Endometrial microvascular endothelial cells (primary cell): ENCODE measurements around the gene GPRIN2. TPM values are rescaled to one million over a fixed set of nuclear protein-coding genes. Genes with fewer than 3 reads are reported as not detected.
"Not testable (repeated sequence)": the region's sequence is repeated elsewhere in the genome, so short reads cannot be mapped to it uniquely, and the experiment has no call there.

Experiments used
- in situ Hi-C: cut with HindIII; loops from 2 replicates; pipeline ENCODE4 v1.10.0; 2017; ENCODE audit warnings: low sequenced_read_pairs, low pct_unique_long_range_greater_than_20kb; ENCODE audit errors: inconsistent ontology term
- total RNA-seq: library from RNA; depleted of rRNA; stranded (reverse); fragments of >200 nt; gene quantifications from one replicate; pipeline ENCODE4 v1.2.3, GENCODE V29; 2015; ENCODE audit errors: inconsistent ontology term

GPRIN2 gene
- total RNA-seq, 1 donor from 2014 or later: not detected

DNA sequence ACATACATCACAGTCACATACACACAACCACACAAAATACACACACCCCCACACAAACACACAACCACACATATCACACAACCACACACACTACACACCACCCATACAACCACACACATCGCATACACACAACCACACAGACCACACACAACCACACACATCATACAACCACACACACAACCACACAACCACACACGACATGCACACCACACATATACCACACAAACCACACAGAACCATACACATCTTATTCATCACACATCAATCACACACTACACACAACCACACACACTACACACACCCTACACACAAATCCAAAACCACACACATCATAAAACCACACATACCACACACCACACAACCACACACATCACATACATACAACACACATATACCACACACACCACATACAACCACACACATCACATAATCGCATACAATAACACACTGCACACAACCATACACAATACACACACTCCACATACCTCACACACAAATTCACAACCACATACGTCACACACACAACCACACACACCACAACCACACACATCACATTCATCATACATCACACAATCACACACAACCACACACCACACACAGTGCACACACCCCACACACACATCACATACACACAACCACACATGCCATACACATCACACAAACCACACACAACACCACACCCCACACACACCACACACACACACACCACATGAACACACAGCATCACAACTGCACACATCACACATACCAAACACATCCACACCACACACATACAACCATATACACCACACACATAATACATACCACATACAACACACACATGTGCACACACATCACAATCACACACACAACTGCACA is 30.4 kb downstream of the GPRIN2 start:
- in situ Hi-C loops: no loop called here

DNA sequence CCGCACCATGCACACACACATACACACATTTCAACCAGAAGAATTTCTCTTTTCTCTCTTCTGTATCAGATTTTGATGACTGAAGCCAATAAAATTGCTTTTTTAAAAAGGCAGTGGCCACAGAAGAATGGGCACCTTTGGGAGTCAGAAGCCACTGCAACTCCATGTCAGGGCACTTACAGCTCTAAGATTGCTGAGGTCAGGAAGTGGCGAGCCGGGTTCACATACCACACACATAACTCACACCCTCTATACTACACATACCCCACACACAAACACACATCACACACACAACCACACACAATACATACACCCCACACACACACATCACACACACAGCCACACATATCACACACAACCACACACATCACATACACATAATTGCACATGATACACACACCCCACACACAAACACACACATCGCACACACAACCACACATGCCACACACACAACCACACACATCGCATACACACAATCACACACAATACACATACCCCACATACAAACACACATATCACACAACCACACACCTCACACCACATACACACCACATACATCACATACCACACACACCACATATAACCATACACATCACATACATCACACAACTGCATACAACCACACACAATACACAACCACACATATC is 31.2 kb downstream of the GPRIN2 start:
- in situ Hi-C loops: no loop called here

DNA sequence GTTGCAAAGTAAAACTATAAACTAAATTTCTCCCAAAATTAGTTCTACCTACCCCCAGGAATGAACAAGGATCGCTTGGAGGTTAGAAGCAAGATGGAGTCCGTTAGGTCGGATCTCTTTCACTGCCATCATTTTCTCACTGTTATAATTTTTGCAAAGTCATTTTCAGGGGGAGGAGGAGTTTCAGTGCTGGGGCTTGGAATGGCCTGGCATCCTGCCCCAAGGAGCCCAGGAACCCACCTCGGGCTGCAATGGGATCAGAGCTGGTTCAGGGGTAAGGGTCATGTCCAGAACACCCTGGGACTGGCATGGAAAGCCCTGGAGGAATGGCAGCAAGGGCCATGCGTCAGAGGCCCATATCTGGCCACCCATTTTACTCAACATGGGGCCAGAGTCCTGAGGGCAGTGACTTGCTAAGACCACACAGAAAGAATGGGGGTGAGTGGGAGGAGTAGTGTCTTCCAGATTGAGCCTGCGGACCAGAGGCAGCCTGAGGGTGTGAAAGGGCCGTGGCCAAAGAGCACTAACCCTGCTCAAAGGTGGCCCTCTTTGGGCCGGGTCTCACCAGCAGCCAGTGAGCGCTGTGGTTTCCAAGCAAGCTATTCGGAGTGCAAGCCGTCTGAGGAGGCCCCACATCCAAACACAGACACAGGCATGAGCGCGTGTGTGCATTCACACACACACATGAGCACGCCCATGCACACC is 31.8 kb downstream of the GPRIN2 start:
- in situ Hi-C loops: no loop called here

DNA sequence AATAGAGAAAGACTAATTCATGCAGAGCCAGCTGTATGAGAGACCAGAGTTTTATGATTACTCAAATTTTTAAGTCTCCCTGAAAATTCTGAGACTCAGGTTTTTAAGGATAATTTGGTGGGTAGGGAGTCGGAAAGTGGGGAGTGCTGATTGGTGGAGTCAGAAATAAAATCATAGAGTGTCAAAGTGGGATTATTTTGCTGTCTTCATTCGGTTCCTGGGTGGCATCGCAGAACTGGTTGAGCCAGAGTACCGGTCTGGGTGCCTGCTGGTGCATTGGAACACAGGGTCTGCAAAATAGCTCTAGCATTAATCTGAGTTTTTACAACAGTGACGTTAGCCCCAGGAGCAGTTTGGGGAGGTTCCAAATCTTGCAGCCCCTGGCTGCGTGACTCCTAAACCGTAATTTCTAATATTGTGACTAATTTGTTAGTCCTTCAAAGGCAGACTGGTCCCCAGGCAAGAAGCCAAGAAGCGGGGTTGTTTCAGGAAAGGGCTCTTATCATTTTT is 32.4 kb downstream of the GPRIN2 start:
- in situ Hi-C loops: no loop called here

DNA sequence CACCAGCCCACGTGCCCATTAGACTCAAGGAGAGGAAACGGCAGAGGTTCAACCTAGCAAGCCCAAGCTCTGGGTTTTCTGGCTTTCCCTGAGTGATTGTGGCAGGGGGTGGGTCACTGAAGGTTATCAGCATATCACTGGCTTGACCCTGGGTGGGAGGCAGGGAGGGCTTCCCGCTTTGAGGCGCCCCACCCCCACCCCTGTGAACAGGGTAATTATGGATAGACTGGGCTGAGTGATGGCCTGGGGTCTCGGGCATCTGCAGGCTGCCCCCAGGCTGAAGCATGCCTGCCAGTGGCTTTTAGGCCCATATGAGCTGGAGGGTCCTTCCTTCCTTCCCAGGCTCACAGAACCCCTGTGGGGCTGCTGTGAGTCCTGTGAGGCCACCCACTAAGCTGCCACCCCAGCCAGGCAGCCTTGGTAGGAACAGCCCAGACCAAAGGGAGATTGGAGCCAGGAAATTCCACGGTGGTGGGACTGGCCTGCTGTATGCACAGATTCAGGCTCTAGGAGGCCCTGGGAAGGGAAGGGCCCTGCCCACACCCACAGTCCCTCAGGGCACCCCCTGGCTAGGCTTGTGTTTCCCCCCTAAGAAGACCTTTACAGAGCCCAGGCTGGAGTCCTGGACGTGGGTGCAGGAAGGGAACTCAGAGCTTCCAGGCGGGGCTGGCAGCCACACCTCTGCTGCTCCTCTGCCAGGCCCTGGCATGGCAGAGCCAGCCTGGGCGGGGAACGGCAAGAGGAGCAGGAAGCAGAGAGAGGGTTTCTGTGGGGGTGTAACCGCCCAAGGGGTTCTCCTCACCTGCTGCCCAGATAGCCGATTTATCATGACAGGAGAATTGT is 33.1 kb downstream of the GPRIN2 start:
- in situ Hi-C loops: no loop called here

DNA sequence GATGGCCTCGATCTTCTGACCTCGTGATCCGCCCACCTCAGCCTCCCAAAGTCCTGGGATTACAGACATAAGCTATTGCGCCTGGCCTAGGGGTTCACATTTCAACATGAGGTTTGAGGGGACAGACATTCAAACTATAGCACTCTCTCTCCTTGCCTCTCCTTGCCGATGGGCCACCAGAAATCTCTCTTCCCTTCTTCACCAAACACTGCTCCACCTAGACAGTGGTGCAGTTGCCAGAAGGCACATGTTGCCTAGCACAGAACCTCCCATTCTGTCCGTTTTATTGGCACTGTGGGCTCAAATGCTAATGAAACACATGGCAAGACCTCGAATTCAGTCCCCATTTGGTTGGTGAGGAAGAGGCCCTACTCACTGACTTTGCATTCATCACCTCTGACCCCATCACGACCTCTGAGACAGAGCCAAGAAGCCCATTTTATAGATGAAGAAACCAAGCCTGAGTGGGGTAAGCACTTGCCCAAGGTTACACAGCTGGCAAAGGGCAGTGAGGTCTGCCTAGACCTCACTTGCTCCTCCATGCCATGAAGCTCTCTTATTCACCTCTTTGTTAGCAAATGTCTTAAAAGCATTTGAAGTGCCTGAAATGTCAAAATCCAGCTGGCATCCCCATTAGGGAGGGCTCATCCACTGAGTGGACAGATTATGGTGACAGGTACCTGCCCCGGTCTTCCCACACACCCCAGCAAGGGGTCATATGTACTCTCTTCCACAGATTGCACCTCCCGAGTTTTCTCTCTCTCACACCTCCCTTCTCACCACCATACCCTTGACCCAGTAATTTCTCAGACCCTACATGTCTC is 34.0 kb downstream of the GPRIN2 start:
- in situ Hi-C loops: no loop called here

DNA sequence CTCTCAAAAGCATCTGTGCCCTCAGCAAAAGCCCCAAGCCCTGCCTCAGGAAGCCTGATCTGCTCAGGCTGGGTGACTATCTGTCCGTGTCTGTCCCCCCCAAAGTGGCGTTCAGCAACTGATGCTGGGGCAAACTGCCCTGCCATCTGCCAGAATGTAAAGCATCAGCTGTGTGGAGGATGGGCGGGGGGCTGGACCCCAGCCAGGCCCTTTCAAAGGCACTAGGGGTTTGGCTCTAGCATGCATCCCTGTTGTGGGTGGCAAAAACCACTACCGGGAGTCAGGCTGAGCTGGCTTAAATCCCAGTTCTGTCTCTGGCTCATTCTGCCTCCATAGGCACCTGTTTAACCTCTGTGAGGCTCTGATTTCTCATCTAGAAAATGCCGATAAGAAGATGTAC is 35.5 kb downstream of the GPRIN2 start:
- in situ Hi-C loops: no loop called here

DNA sequence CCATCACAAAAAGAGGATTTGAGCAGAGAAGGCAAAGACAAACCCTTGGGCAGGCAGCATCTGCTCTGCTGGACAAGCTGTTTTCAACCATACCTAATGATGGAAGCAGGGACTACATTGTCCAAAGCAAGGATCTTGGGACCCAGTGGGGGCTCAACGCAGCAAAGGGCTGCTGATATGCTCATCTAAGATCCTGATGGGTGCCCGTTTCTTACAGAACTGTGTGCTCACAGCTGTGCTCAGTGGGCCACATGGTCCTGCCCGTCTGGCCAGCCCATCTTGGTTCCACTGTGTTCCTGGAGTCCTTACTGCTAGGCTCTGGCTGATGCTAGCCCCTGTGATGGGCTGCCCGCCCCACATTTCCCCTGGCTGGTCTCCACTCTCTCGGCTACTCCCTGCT is 36.1 kb downstream of the GPRIN2 start:
- in situ Hi-C loops: no loop called here

DNA sequence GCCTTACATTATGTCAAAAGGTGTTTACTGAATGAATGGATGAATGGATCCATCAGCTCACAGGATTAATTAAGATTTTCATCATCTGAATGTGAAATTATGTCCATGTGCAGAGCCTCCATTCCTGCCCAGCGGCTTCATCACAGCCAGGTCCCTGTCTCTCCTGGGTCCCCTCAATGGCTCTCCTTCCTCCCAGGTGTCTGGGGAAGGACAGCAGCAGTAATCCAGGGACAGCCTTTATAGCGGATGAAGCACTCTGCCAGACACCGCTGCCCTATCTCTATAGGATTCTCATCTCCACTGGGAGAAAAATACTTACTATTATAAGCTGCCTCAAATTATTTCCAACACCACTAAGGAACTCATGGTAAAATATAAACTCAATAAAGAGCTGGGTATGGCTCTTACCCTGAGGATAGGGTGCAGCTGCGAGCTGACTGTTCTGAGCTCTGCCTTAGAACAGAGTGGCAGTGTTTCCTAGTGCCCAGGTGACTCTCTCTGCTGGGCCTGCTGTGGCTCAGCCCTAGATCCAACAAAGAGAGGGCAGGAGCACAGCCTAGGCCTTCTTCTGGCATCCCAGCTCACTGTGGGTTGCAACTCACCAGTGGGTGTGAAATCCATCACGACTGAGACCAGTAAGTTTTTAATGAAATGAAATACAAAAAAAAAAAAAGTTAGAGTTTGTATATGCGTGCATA is 38.3 kb downstream of the GPRIN2 start:
- in situ Hi-C loops: no loop called here

DNA sequence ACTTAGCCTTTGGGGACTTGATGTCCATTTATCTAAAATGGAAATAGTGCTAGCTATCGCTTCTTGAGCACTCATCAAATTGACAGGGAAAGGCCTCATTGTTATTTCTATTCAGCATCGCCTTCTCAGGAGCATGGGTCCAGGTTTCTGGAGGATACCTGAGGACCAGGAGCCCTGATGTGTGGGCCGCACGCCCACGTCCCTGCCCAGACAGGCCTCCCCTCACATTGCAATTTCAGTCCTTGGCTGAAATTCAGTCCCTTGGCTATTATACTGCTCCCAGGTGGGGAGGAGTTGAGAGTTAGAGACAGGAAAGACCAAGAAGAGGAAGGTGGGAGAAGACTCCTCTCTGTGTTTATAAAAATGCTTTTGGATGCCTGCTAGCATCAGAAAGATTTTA is 38.9 kb downstream of the GPRIN2 start:
- in situ Hi-C loops: no loop called here

DNA sequence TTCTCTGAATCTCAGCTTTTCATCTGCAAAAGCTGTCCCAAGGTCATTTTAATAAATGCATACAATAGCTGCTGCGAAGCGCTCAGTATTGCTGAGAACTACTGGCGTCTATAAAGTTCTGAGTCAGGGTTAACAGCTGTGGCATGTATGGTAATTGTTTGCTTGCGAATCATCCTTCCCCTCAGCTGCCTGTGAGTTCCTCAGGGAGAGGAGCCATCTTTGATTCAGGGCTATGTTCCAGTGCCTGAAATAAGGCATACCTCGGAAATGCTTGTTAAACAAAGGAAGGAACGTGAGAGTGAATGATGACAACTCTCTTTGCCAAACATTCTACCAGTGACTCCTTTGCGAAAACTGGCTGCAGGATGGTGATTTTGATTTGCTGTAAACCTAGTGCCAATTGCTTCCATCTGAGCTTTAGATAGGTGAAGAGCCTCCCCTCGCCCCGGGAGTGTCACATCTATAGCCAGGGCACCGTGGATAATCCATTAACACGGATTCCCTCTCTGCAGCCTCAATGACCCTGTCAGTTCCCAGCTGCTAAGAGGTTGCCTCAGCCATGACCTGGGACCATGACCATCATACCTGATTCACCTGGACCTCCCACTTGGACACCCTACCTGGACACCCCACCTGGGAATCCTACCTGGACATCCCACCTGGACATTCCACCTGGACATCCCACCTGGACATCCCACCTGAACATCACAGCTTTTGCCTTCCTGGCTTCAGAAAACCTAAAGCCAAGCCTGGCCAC is 39.6 kb downstream of the GPRIN2 start:
- in situ Hi-C loops: no loop called here

DNA sequence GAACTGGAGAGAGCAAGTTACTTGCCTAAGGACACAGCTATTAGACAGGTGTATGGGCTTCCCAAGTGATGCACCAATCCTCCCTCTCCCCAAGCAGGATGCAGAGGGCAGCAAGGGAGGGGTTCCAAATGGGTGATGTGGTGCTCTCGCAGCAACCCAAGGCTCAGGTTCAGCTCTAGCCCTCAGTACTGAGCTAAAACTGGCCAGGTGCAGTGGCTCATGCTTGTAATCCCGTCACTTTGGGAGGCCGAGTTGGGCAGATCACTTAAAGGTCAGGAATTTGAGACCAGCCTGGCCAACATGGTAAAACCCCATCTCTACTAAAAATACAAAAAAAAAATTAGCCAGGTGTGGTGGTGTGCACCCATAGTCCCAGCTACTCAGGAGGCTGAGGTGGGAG is 40.7 kb downstream of the GPRIN2 start:
- in situ Hi-C loops: no loop called here

DNA sequence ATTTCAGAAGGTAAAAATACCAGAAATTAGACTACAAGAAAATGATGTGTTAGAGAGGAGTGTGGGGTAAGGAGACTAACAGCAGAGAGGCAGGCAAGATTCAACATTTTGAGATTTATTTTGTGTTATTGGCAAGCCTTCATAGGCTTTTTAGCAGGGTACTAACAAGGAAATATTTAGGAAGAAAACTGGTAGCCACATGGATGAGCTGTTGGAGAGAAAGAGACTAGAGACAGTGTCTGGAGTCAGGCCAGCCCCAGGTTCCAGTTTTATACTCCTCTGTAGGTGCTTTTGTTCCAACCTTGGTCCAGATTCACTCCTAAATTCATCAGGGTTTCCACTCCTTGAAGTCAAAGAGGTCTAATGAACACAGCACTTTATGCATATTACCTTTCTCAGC is 41.1 kb downstream of the GPRIN2 start:
- in situ Hi-C loops: no loop called here

DNA sequence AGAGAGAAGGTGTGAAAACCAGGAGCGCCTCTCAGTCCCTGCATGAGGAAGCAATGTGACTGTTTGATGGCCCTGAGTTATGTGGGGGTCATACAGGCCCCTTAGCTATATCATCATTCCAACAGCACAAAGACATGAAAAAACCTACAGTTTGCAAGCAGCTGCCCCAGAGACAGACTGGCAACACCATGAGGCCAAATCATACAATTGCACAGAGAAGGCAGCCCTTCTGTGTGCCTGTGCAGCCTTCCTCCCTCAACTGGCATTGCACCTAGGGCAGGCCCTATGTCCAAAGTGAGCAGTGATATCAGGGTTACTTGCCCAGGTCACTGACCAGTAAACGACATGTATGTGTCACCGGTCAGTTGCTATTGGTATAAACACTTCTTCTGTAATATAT is 41.6 kb downstream of the GPRIN2 start:
- in situ Hi-C loops: no loop called here

DNA sequence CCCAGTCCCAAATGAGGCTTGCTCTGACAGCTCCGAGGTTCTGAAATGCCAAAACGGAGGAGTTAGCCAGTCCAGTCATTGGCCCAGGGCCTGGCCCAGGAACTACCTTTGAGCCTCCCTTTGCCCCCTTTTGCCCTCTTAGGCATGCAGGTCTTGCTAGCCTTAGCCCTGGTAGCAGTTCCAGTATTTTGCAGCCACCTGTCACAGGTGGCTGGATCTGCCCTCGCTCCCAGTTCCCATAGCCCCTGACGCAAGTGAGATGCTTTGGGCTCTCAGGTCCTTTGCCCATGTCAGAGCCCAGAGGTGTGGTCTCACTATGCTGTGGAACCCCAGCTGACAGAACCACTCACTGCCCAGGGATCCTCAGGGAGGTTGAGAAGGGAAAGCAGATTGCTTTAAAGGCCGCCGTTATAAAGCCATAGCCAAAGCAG is 42.0 kb downstream of the GPRIN2 start:
- in situ Hi-C loops: no loop called here

DNA sequence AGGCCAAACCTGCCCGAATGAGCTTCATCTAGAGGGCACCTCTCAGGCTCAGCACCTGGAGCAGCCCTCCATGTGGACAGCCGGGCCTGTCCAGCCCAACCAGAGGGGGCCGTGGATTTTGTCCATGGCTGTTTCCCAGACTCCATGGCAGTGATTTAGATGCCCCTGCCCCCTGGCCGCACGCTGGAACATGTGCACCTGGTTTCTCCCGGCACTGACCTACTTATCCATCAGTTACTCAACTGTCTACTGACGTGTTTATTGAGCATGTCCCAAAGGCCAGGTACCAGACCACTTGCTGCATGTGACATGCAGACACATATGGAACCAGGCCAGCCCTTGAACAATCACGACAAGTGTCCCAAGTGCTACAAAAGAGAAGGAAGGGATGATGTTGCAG is 43.1 kb downstream of the GPRIN2 start:
- in situ Hi-C loops: not testable (repeated sequence)

DNA sequence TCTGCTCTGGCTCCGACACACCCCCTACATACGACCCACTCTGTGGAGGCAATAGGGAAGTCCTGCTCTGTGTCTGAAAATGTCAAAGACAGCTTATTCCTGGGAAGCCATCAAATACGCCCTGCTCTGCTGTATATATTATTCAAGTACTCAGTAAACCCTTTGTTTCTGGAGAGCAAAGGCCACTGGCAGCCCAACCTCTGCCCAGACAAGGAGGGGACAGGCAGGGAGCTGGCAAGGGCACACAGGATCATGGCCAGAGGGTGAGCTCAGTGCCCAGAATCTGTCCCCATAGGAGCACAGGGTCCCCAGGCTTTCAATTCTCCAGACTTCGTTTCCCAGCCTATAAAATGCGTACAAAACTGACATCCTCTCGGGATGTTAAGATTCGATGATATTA is 43.7 kb downstream of the GPRIN2 start:
- in situ Hi-C loops: not testable (repeated sequence)
